CD4-positive, alpha-beta T cell treated with Interleukin-6 for 4 hours (primary cell): Measurements from ENCODE around the gene CTDSPL.

Source experiments
- DNase-seq: peaks from one replicate; pipeline ENCODE4 v3.0.0-alpha.2; 2020; ENCODE audit warnings: mixed read lengths

Gene CTDSPL

GRCh38 chr3:38006031-38006430 lies 144.4 kb downstream of the CTDSPL start:
- no peak for DNase-seq

GRCh38 chr3:38006445-38006995 lies 144.8 kb downstream of the CTDSPL start:
- DNase-seq, result peak; percentile 1

GRCh38 chr3:38007754-38008090 lies 146.0 kb downstream of the CTDSPL start:
- DNase-seq, result no peak

- DNase-seq, result no peak
Observed at GRCh38 chr3:38008191-38008701, 146.6 kb downstream of the CTDSPL start.

- DNase-seq, result no peak
Observed at GRCh38 chr3:38008971-38009580, 147.4 kb downstream of the CTDSPL start.

- DNase-seq, result no peak
Observed at GRCh38 chr3:38009807-38010591, 148.3 kb downstream of the CTDSPL start.

GRCh38 chr3:38011111-38011510 lies 149.4 kb downstream of the CTDSPL start:
- no peak for DNase-seq

GRCh38 chr3:38015485-38015884 lies 153.8 kb downstream of the CTDSPL start:
- no peak for DNase-seq

GRCh38 chr3:38015984-38016383 lies 154.3 kb downstream of the CTDSPL start:
- DNase-seq, result no peak

- DNase-seq, result no peak
Observed at GRCh38 chr3:38016410-38016809, 154.7 kb downstream of the CTDSPL start.

- no peak for DNase-seq
Observed at GRCh38 chr3:38016847-38017444, 155.3 kb downstream of the CTDSPL start.

GRCh38 chr3:38017445-38018295 lies 156.0 kb downstream of the CTDSPL start:
- no peak for DNase-seq

GRCh38 chr3:38018296-38019266 lies 156.9 kb downstream of the CTDSPL start:
- DNase-seq, result peak; percentile 0

GRCh38 chr3:38019658-38020341 lies 158.1 kb downstream of the CTDSPL start:
- DNase-seq, result peak; percentile 0

GRCh38 chr3:38020342-38020726 lies 158.7 kb downstream of the CTDSPL start:
- no peak for DNase-seq

GRCh38 chr3:38021196-38021595 lies 159.5 kb downstream of the CTDSPL start:
- DNase-seq, result no peak

GRCh38 chr3:38022301-38022700 lies 160.6 kb downstream of the CTDSPL start:
- DNase-seq, result no peak

- no peak for DNase-seq
Observed at GRCh38 chr3:38022896-38023709, 161.4 kb downstream of the CTDSPL start.

- no peak for DNase-seq
Observed at GRCh38 chr3:38026856-38027255, 165.2 kb downstream of the CTDSPL start.
